ENCODE data around the gene PREP.
"Not testable (repeated sequence)": the region's sequence is repeated elsewhere in the genome, so short reads cannot be mapped to it uniquely, and the experiment has no call there.

Gene PREP

GRCh38 chr6:105352037-105352617, 50.8 kb downstream of the PREP start:
- peaks cover 11 to 52% (median 33%) of the 10 kb centered on the region in 4 experiments for H3K36me3 ChIP-seq (ENCODE audit: control insufficient read depth in 4 of 4, insufficient read depth in 4 of 4, low read length in 3 of 4)
- no peaks in the 10 kb centered on the region for H3K4me1 ChIP-seq (ENCODE audit: control extremely low read depth in 1 of 4, control insufficient read depth in 4 of 4, insufficient read depth in 4 of 4, low read length in 3 of 4)
- ChIA-PET POLR2A (no interaction called here), CTCF (no interaction called here)
- H3K27ac ChIP-seq (ENCODE audit: insufficient read depth in 1 of 2, low read depth in 1 of 2, low read length in 2 of 2, poor library complexity in 1 of 2, severe bottlenecking in 2 of 2) = no peak overlapping the region
- H3K4me3 ChIP-seq (ENCODE audit: control insufficient read depth in 1 of 7, extremely low read depth in 1 of 7, insufficient read depth in 4 of 7, low read depth in 2 of 7, low read length in 6 of 7) = no peak overlapping the region
- DNase-seq = no peak
- no peaks in the 10 kb centered on the region for H3K27me3 ChIP-seq (replicated peaks in 2 of 5; ENCODE audit: control insufficient read depth in 4 of 5, insufficient read depth in 5 of 5, low read length in 4 of 5)
- 100% methylated on average over 3 of the region's 4 CpGs for WGBS (ENCODE audit: insufficient coverage)
- H3K9me3 ChIP-seq (ENCODE audit: control extremely low read depth in 1 of 5, control insufficient read depth in 4 of 5, insufficient read depth in 2 of 5, low read depth in 1 of 5, low read length in 4 of 5) = peaks cover 1 to 12% (median 8%) of the 10 kb centered on the region in 5 experiments

GRCh38 chr6:105348897-105349296, 54.0 kb downstream of the PREP start:
- H3K4me1 ChIP-seq (ENCODE audit: control extremely low read depth in 1 of 4, control insufficient read depth in 4 of 4, insufficient read depth in 4 of 4, low read length in 3 of 4) = no peaks in the 10 kb centered on the region
- POLR2A ChIA-PET = no interaction called here

GRCh38 chr6:105346052-105346451, 56.8 kb downstream of the PREP start:
- 94% methylated on average over 2 of the region's 3 CpGs for WGBS (ENCODE audit: insufficient coverage)
- no peak overlapping the region for H3K27ac ChIP-seq (ENCODE audit: insufficient read depth in 1 of 2, low read depth in 1 of 2, low read length in 2 of 2, poor library complexity in 1 of 2, severe bottlenecking in 2 of 2)
- no peaks in the 10 kb centered on the region for H3K27me3 ChIP-seq (replicated peaks in 2 of 5; ENCODE audit: control insufficient read depth in 4 of 5, insufficient read depth in 5 of 5, low read length in 4 of 5)
- no peaks in the 10 kb centered on the region for H3K4me1 ChIP-seq (ENCODE audit: control extremely low read depth in 1 of 4, control insufficient read depth in 4 of 4, insufficient read depth in 4 of 4, low read length in 3 of 4)
- CTCF ChIA-PET = no interaction called here
- no peaks in the 10 kb centered on the region for H3K9me3 ChIP-seq (ENCODE audit: control extremely low read depth in 1 of 5, control insufficient read depth in 4 of 5, insufficient read depth in 2 of 5, low read depth in 1 of 5, low read length in 4 of 5)
- H3K4me3 ChIP-seq (ENCODE audit: control insufficient read depth in 1 of 7, extremely low read depth in 1 of 7, insufficient read depth in 4 of 7, low read depth in 2 of 7, low read length in 6 of 7) = no peak overlapping the region
- POLR2A ChIA-PET = no interaction called here
- no peak for DNase-seq
- H3K36me3 ChIP-seq (ENCODE audit: control insufficient read depth in 4 of 4, insufficient read depth in 4 of 4, low read length in 3 of 4) = peaks cover 2 to 25% (median 10%) of the 10 kb centered on the region in 4 experiments

More at GRCh38 chr6:105348897-105349296, 54.0 kb downstream of the PREP start:
- Histone ChIP-seq H3K36me3 (ENCODE audit: control insufficient read depth in 4 of 4, insufficient read depth in 4 of 4, low read length in 3 of 4) (peaks cover 8 to 41% (median 22%) of the 10 kb centered on the region in 4 experiments), H3K4me3 (ENCODE audit: control insufficient read depth in 1 of 7, extremely low read depth in 1 of 7, insufficient read depth in 4 of 7, low read depth in 2 of 7, low read length in 6 of 7) (no peak overlapping the region), H3K27ac (ENCODE audit: insufficient read depth in 1 of 2, low read depth in 1 of 2, low read length in 2 of 2, poor library complexity in 1 of 2, severe bottlenecking in 2 of 2) (no peak overlapping the region), H3K27me3 (replicated peaks in 2 of 5; ENCODE audit: control insufficient read depth in 4 of 5, insufficient read depth in 5 of 5, low read length in 4 of 5) (no peaks in the 10 kb centered on the region), H3K9me3 (ENCODE audit: control extremely low read depth in 1 of 5, control insufficient read depth in 4 of 5, insufficient read depth in 2 of 5, low read depth in 1 of 5, low read length in 4 of 5) (no peaks in the 10 kb centered on the region)
- CTCF ChIA-PET = no interaction called here
- no CpG with 5 or more reads among the region's 1 CpG for WGBS (ENCODE audit: insufficient coverage)
- DNase-seq = no peak

- Histone ChIP-seq H3K4me1 (ENCODE audit: control extremely low read depth in 1 of 4, control insufficient read depth in 4 of 4, insufficient read depth in 4 of 4, low read length in 3 of 4) (no peaks in the 10 kb centered on the region), H3K27me3 (replicated peaks in 2 of 5; ENCODE audit: control insufficient read depth in 4 of 5, insufficient read depth in 5 of 5, low read length in 4 of 5) (no peaks in the 10 kb centered on the region), H3K27ac (ENCODE audit: insufficient read depth in 1 of 2, low read depth in 1 of 2, low read length in 2 of 2, poor library complexity in 1 of 2, severe bottlenecking in 2 of 2) (no peak overlapping the region), H3K4me3 (ENCODE audit: control insufficient read depth in 1 of 7, extremely low read depth in 1 of 7, insufficient read depth in 4 of 7, low read depth in 2 of 7, low read length in 6 of 7) (no peak overlapping the region), H3K36me3 (ENCODE audit: control insufficient read depth in 4 of 4, insufficient read depth in 4 of 4, low read length in 3 of 4) (peaks cover 2 to 19% (median 9%) of the 10 kb centered on the region in 4 experiments), H3K9me3 (ENCODE audit: control extremely low read depth in 1 of 5, control insufficient read depth in 4 of 5, insufficient read depth in 2 of 5, low read depth in 1 of 5, low read length in 4 of 5) (no peaks in the 10 kb centered on the region)
- 91% methylated on average over 4 of the region's 4 CpGs for WGBS (ENCODE audit: insufficient coverage)
- ChIA-PET POLR2A (no interaction called here), CTCF (no interaction called here)
- no peak for DNase-seq
Measured at GRCh38 chr6:105345506-105345905, 57.4 kb downstream of the PREP start.

- DNase-seq = no peak
- no peak overlapping the region for H3K27ac ChIP-seq (ENCODE audit: insufficient read depth in 1 of 2, low read depth in 1 of 2, low read length in 2 of 2, poor library complexity in 1 of 2, severe bottlenecking in 2 of 2)
- no peaks in the 10 kb centered on the region for H3K27me3 ChIP-seq (replicated peaks in 2 of 5; ENCODE audit: control insufficient read depth in 4 of 5, insufficient read depth in 5 of 5, low read length in 4 of 5)
- no peaks in the 10 kb centered on the region for H3K9me3 ChIP-seq (ENCODE audit: control extremely low read depth in 1 of 5, control insufficient read depth in 4 of 5, insufficient read depth in 2 of 5, low read depth in 1 of 5, low read length in 4 of 5)
- ChIA-PET POLR2A (no interaction called here), CTCF (interaction anchor here (0.8 kb wide), 1 partner anchor 13 kb away, joined by 3 read pairs; no protein-coding TSS in a partner anchor)
- 100% methylated on average over 1 of the region's 2 CpGs for WGBS (ENCODE audit: insufficient coverage)
- no peak overlapping the region for H3K4me3 ChIP-seq (ENCODE audit: control insufficient read depth in 1 of 7, extremely low read depth in 1 of 7, insufficient read depth in 4 of 7, low read depth in 2 of 7, low read length in 6 of 7)
- H3K4me1 ChIP-seq (ENCODE audit: control extremely low read depth in 1 of 4, control insufficient read depth in 4 of 4, insufficient read depth in 4 of 4, low read length in 3 of 4) = no peaks in the 10 kb centered on the region
- peaks cover 2 to 16% (median 8%) of the 10 kb centered on the region in 4 experiments for H3K36me3 ChIP-seq (ENCODE audit: control insufficient read depth in 4 of 4, insufficient read depth in 4 of 4, low read length in 3 of 4)
Measured at GRCh38 chr6:105344881-105345370, 58.0 kb downstream of the PREP start.

- WGBS (ENCODE audit: insufficient coverage) = 98% methylated on average over 19 of the region's 21 CpGs
Measured at GRCh38 chr6:105338350-105338983, 64.4 kb downstream of the PREP start.

GRCh38 chr6:105336986-105337385, 65.9 kb downstream of the PREP start:
- Histone ChIP-seq H3K9me3 (ENCODE audit: control extremely low read depth in 1 of 5, control insufficient read depth in 4 of 5, insufficient read depth in 2 of 5, low read depth in 1 of 5, low read length in 4 of 5) (peaks cover 0 to 3% (median 0%) of the 10 kb centered on the region in 5 experiments), H3K27ac (ENCODE audit: insufficient read depth in 1 of 2, low read depth in 1 of 2, low read length in 2 of 2, poor library complexity in 1 of 2, severe bottlenecking in 2 of 2) (no peak overlapping the region), H3K4me3 (ENCODE audit: control insufficient read depth in 1 of 7, extremely low read depth in 1 of 7, insufficient read depth in 4 of 7, low read depth in 2 of 7, low read length in 6 of 7) (no peak overlapping the region), H3K4me1 (ENCODE audit: control extremely low read depth in 1 of 4, control insufficient read depth in 4 of 4, insufficient read depth in 4 of 4, low read length in 3 of 4) (no peaks in the 10 kb centered on the region), H3K36me3 (ENCODE audit: control insufficient read depth in 4 of 4, insufficient read depth in 4 of 4, low read length in 3 of 4) (peaks cover 5 to 24% (median 16%) of the 10 kb centered on the region in 4 experiments), H3K27me3 (replicated peaks in 2 of 5; ENCODE audit: control insufficient read depth in 4 of 5, insufficient read depth in 5 of 5, low read length in 4 of 5) (no peaks in the 10 kb centered on the region)
- ChIA-PET POLR2A (no interaction called here), CTCF (interaction anchor here (1.2 kb wide), 1 partner anchor 9 kb away, joined by 3 read pairs; no protein-coding TSS in a partner anchor)
- 100% methylated on average over 1 of the region's 2 CpGs for WGBS (ENCODE audit: insufficient coverage)
- DNase-seq = no peak

More at GRCh38 chr6:105338350-105338983, 64.4 kb downstream of the PREP start:
- H3K4me3 ChIP-seq (ENCODE audit: control insufficient read depth in 1 of 7, extremely low read depth in 1 of 7, insufficient read depth in 4 of 7, low read depth in 2 of 7, low read length in 6 of 7); H3K27me3 ChIP-seq (replicated peaks in 2 of 5; ENCODE audit: control insufficient read depth in 4 of 5, insufficient read depth in 5 of 5, low read length in 4 of 5); DNase-seq; H3K4me1 ChIP-seq (ENCODE audit: control extremely low read depth in 1 of 4, control insufficient read depth in 4 of 4, insufficient read depth in 4 of 4, low read length in 3 of 4); POLR2A ChIA-PET; H3K9me3 ChIP-seq (ENCODE audit: control extremely low read depth in 1 of 5, control insufficient read depth in 4 of 5, insufficient read depth in 2 of 5, low read depth in 1 of 5, low read length in 4 of 5); H3K27ac ChIP-seq (ENCODE audit: insufficient read depth in 1 of 2, low read depth in 1 of 2, low read length in 2 of 2, poor library complexity in 1 of 2, severe bottlenecking in 2 of 2): not testable (repeated sequence)
- peaks cover 2 to 15% (median 9%) of the 10 kb centered on the region in 4 experiments for H3K36me3 ChIP-seq (ENCODE audit: control insufficient read depth in 4 of 4, insufficient read depth in 4 of 4, low read length in 3 of 4)
- CTCF ChIA-PET = interaction anchor here (1.2 kb wide), 1 partner anchor 11 kb away, joined by 3 read pairs; no protein-coding TSS in a partner anchor

Data from common myeloid progenitor, CD34-positive (primary cell).